VCaP (cell line): Measurements from ENCODE around the gene TTC28.

Experiments
- H3K27ac ChIP-seq: fragments of 450-650 bp; 2 replicates; pipeline ENCODE4 v1.5.1; 2017
- TF ChIP-seq, protein P1 (sequence below): fragments of 450-650 bp; conservative IDR thresholded peaks from 2 replicates; pipeline ENCODE4 v1.5.1; 2017; ENCODE audit warnings: mild to moderate bottlenecking, moderate library complexity

The TTC28 gene

DNA sequence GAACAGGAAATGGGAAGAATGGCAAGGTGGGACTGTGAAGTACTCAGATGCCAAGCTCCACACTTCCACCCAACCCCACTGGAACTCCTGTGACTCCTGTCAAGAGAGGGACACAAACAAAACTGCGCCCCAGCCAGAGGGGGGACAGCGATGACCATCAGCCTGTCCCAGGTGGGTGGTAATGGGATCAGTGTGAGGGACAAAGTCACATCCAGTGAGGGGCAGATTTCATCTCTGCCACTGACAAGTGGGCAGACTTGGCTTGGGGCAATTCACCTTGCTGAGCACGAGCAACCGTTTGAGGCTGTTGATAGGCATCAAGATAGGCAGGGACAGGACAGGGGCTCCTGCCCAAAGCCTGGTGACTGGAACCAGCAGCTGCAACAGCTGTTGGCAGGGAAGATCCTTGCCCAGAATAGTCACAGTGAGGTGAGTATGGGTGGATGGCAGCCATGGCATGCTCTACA, 655.2 kb downstream of the TTC28 start:
- H3K27ac ChIP-seq: no peak overlapping the region
- TF ChIP-seq, protein P1, sequence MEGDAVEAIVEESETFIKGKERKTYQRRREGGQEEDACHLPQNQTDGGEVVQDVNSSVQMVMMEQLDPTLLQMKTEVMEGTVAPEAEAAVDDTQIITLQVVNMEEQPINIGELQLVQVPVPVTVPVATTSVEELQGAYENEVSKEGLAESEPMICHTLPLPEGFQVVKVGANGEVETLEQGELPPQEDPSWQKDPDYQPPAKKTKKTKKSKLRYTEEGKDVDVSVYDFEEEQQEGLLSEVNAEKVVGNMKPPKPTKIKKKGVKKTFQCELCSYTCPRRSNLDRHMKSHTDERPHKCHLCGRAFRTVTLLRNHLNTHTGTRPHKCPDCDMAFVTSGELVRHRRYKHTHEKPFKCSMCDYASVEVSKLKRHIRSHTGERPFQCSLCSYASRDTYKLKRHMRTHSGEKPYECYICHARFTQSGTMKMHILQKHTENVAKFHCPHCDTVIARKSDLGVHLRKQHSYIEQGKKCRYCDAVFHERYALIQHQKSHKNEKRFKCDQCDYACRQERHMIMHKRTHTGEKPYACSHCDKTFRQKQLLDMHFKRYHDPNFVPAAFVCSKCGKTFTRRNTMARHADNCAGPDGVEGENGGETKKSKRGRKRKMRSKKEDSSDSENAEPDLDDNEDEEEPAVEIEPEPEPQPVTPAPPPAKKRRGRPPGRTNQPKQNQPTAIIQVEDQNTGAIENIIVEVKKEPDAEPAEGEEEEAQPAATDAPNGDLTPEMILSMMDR: no peak

DNA sequence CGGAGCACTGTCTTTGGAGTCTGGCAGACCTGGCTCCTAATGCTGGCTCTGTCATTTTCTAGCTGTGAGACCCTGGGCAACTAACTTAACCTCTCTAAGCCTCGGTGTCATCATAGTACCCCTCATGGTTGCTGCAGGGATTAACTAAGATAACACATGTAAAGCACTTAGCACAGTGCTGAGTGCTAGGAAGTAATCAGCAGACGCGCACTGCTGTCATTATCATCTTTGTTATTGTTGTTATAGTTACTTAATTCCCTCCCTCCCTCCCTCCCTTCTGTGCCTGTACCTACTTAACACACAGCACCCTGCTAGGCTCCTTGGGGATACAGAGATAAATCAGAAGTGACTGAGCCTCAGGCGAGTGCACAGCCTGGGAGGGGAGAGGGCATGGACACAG, 655.9 kb downstream of the TTC28 start:
- no peak overlapping the region for H3K27ac ChIP-seq
- TF ChIP-seq, protein P1: no peak

GRCh38 chr22:28023036-28023435, 656.6 kb downstream of the TTC28 start:
- TF ChIP-seq, protein P1: no peak
- H3K27ac ChIP-seq: no peak overlapping the region

GRCh38 chr22:28021998-28022660, 657.5 kb downstream of the TTC28 start:
- TF ChIP-seq, protein P1: no peak
- no peak overlapping the region for H3K27ac ChIP-seq

DNA sequence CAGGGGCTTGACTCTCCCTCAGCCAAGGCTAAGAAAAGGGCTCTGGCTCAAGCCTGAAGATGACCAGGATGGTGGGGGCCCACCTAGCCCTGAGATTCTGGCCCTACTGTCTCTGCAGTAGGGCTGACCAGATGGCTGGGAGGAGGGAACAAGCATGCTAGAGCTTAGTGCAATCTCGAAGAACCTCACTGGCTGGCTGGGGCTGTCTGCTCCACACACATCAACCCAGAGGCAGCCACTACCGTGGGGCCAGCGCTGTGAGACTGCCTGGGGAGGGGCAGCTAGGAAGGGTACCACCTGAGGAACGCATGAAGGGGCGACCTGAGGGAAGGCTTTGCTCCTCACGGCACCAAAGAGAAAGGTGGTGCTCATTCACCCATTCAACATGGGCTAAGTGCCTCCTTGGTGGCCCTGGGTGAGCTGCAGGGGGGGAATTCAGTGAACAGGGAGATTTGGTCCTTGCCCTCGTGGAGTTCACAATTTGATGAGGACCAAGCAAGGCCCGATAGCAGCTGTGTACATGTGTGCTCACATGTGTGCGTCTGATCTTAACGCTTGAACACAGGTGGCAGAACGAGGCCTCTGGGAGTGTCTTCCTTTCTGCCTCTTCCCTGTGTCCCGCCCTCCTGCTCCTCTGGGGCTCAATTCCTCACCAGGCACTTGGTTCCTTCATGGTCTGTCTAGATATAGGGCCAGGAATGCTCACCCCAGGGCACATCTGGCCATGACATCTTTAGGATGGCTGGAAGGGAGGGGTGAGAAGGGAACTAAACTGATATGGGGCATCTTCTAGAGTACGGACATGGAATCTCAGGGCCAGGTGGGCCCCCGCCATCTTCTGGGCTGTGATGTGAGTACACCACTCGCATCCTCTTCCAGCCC, 658.3 kb downstream of the TTC28 start:
- TF ChIP-seq, protein P1: no peak
- H3K27ac ChIP-seq: peak overlapping the region; percentile 61

DNA sequence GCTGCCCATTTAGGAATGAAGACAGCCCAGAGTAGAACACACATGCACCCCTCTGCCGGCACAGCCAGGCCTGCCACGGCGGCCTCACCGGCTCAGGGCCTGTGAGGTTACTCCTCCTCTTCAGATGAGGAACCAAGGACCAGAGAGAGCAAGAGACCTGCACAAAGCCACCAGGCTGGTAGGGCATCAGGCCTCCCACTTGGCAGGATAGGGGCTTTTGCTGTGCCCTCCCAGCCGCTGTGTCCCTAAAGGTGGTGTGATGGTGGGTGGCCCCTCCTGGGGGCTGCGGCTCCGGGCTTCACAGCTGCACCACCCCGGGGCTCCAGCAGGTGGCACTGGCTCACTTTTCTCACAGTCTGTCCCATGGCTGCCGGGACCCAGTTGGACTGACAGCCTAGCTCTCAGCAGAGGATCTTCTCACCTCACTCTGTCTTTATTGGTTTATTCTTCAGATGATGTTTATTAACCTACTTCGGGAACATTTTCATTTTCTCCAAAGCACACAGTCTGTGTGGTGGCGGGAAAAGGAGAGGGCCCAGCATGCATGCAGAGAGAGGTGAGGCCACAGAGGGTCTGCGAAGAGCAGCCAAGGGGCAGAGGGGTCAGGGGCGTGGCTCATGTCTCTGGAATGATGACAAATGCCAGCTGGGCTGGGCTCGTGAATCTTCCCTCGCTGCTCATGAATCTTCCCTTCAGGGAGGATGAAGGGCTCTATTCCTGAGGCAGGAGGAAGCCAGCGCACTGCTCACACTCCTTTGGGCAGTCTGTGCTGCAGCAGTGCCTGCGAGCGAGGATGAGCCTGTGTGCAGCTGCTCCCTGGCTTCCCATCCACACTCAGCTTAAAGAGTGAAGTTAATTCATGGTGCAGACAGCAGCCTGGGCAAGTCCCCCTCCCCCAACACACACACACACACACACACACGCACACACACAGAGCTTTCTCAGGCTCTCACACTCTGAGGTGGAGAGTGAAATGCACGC, 659.5 kb downstream of the TTC28 start:
- TF ChIP-seq, protein P1: peak; percentile 97
- peak overlapping the region; percentile 61 for H3K27ac ChIP-seq
